HepG2 (cell line): ENCODE data around the gene TULP4. TPM values are rescaled to one million over a fixed set of nuclear protein-coding genes. Genes with fewer than 3 reads are reported as not detected.

Experiments
- EHMT2 ChIP-seq: fragments of 200-600 bp; sonication (generic); IDR thresholded peaks from 2 replicates; pipeline ENCODE4 v1.7.0; 2017; ENCODE audit warnings: antibody characterized with exemption, low read depth, low read length, borderline replicate concordance
- ELK4 ChIP-seq: sonication (generic); formaldehyde crosslinking; IDR thresholded peaks from 2 replicates; pipeline ENCODE4 v1.9.0; 2021; ENCODE audit warnings: missing genetic modification reagents, borderline replicate concordance
- KAT8 ChIP-seq: IDR thresholded peaks from 2 replicates; pipeline ENCODE4 v1.6.1; 2016; ENCODE audit warnings: missing genetic modification reagents, missing compliant biosample characterization
- MTA1 ChIP-seq: sonication (generic); formaldehyde crosslinking; IDR thresholded peaks from 2 replicates; pipeline ENCODE4 v1.4.0; 2020; ENCODE audit warnings: missing genetic modification reagents, mild to moderate bottlenecking, borderline replicate concordance
- RAD21 ChIP-seq: fragments of 450-650 bp; formaldehyde crosslinking; IDR thresholded peaks from 2 replicates; pipeline ENCODE4 v1.5.0; 2020; ENCODE audit warnings: mild to moderate bottlenecking
- RFX5 ChIP-seq: IDR thresholded peaks from 2 replicates; pipeline ENCODE4 v1.6.1; 2011; ENCODE audit warnings: low read depth, low read length, improper control_type of control experiment
- SNRNP70 ChIP-seq: fragments of 200-400 bp; formaldehyde crosslinking; IDR thresholded peaks from 2 replicates; pipeline ENCODE4 v1.6.1; 2017; ENCODE audit warnings: mild to moderate bottlenecking, low read depth, low read length, moderate library complexity
- SOX6 ChIP-seq, 2 experiments: fragments of 450-650 bp in 1 of 2; sonication (generic) in 1 of 2; formaldehyde crosslinking in 1 of 2; IDR thresholded peaks; 2 replicates each; pipeline versions ENCODE4 v1.4.0 to v1.6.1; 2017 to 2020; ENCODE audit warnings: antibody characterized with exemption in 1 of 2, mild to moderate bottlenecking in 1 of 2, missing genetic modification reagents in 1 of 2
- TIGD3 ChIP-seq: sonication (generic); formaldehyde crosslinking; IDR thresholded peaks from 2 replicates; pipeline ENCODE4 v1.5.1; 2020; ENCODE audit warnings: mild to moderate bottlenecking, missing genetic modification reagents, borderline replicate concordance
- ZBTB26 ChIP-seq: IDR thresholded peaks from 2 replicates; pipeline ENCODE4 v1.6.1; 2016; ENCODE audit warnings: missing compliant biosample characterization, missing genetic modification reagents, borderline replicate concordance
- ZFP41 ChIP-seq: sonication (generic); formaldehyde crosslinking; IDR thresholded peaks from 2 replicates; pipeline ENCODE4 v1.4.0; 2020; ENCODE audit warnings: mild to moderate bottlenecking, missing genetic modification reagents, borderline replicate concordance
- ZHX1 ChIP-seq: sonication (generic); formaldehyde crosslinking; IDR thresholded peaks from 2 replicates; pipeline ENCODE4 v1.8.1; 2022; ENCODE audit warnings: low read depth, mild to moderate bottlenecking, missing genetic modification reagents
- ZNF292 ChIP-seq: sonication (generic); formaldehyde crosslinking; IDR thresholded peaks from 2 replicates; pipeline ENCODE4 v1.8.1; 2022; ENCODE audit warnings: mild to moderate bottlenecking, low read depth, missing genetic modification reagents, borderline replicate concordance
- ZNF44 ChIP-seq: sonication (generic); formaldehyde crosslinking; IDR thresholded peaks from 2 replicates; pipeline ENCODE4 v1.5.1; 2020; ENCODE audit warnings: mild to moderate bottlenecking, missing genetic modification reagents
- ZNF501 ChIP-seq: sonication (generic); formaldehyde crosslinking; IDR thresholded peaks from 2 replicates; pipeline ENCODE4 v1.5.1; 2020; ENCODE audit warnings: mild to moderate bottlenecking, moderate library complexity, missing genetic modification reagents
- ZNF629 ChIP-seq: sonication (generic); formaldehyde crosslinking; conservative IDR thresholded peaks from 2 replicates; pipeline ENCODE4 v1.5.0; 2020; ENCODE audit warnings: missing genetic modification reagents
- ZNF720 ChIP-seq: sonication (generic); formaldehyde crosslinking; IDR thresholded peaks from 2 replicates; pipeline ENCODE4 v1.4.0; 2020; ENCODE audit warnings: missing genetic modification reagents
- ZNF724P ChIP-seq: sonication (generic); formaldehyde crosslinking; IDR thresholded peaks from 2 replicates; pipeline ENCODE4 v1.8.0; 2022; ENCODE audit warnings: missing genetic modification reagents, borderline replicate concordance
- ZNF800 ChIP-seq: sonication (generic); formaldehyde crosslinking; IDR thresholded peaks from 2 replicates; pipeline ENCODE4 v1.4.0; 2020; ENCODE audit warnings: missing genetic modification reagents
- polyA plus RNA-seq, 8 experiments: library from polyadenylated mRNA; depleted of rRNA in 3 of 8; stranded (reverse) in 7 of 8; unstranded in 1 of 8; fragments of >200 nt; fragmentation: Illumina TruSeq in 4 of 8; extraction: Trizol in 4 of 8; gene quantifications; 2 replicates each; pipeline versions ENCODE4 v1.2.1 to v1.2.3, GENCODE V29; 2011 to 2016; ENCODE audit warnings: low read depth in 4 of 8, missing spikeins in 1 of 8, mixed read lengths in 1 of 8; ENCODE audit not compliant: insufficient read depth in 1 of 8
- total RNA-seq, 5 experiments: library from RNA; depleted of rRNA; stranded (reverse); fragments of >200 nt; fragmentation: Illumina TruSeq; extraction: Trizol; gene quantifications; 2 replicates each; pipeline ENCODE4 v1.2.3, GENCODE V29; 2016; ENCODE audit warnings: low read depth in 1 of 5

TULP4 gene
- total and polyA plus RNA-seq, 2 of the 13 experiments (the other 11 are each of a cell fraction or from before 2014, with no cell fraction given), result 21.1 to 122 TPM

GRCh38 chr6:158322724-158323560 is 10.7 kb downstream of the TULP4 start (continued):
- TF ChIP-seq ZHX1 (CRISPR knock-in tag), result peak; percentile 60; the same call in 1 of the 2 replicates
- no peak for TF ChIP-seq SOX6 (IDR thresholded peaks at IDR 0.05)
- peak; percentile 99 for TF ChIP-seq SOX6 (CRISPR knock-in tag; IDR thresholded peaks at IDR 0.05)
- TF ChIP-seq MTA1, result peak; percentile 59; the same call in 1 of the 2 replicates
- peak; percentile 86; the same call in 1 of the 2 replicates for TF ChIP-seq EHMT2
- peak; percentile 87 for TF ChIP-seq KAT8 (CRISPR knock-in tag)
- TF ChIP-seq ZNF724P (CRISPR knock-in tag), result peak; percentile 71; the same call in 1 of the 2 replicates
- peak; percentile 76; the same call in 1 of the 2 replicates for TF ChIP-seq ZNF292 (CRISPR knock-in tag)
- TF ChIP-seq ZFP41, result no peak
- peak; percentile 35; the same call in 1 of the 2 replicates for TF ChIP-seq RAD21 (CRISPR knock-in tag)
- TF ChIP-seq ZNF720, result no peak; the same call in 1 of the 2 replicates
- TF ChIP-seq SNRNP70, result no peak
- TF ChIP-seq ZNF800, result peak; percentile 63; the same call in 1 of the 2 replicates
- no peak for TF ChIP-seq ZNF44 (CRISPR knock-in tag)
- no peak for TF ChIP-seq ELK4 (CRISPR knock-in tag)
- TF ChIP-seq TIGD3, result no peak
- peak; percentile 85 for TF ChIP-seq ZNF501 (CRISPR knock-in tag)
- peak; percentile 27; the same call in 1 of the 2 replicates for TF ChIP-seq ZBTB26 (CRISPR knock-in tag)
- TF ChIP-seq ZNF629 (CRISPR knock-in tag), result no peak
- TF ChIP-seq RFX5, result no peak
